NCI-H2029 (cell line): ENCODE results near the gene CYTH1.

Experiments
- DNase-seq: peaks from one replicate; lab custom pipeline; 2025; lab: John Stamatoyannopoulos, UW

Gene CYTH1

GRCh38 chr17:78716292-78716691 lies 65.8 kb downstream of the CYTH1 start:
- DNase-seq, result no peak

GRCh38 chr17:78715876-78716275 lies 66.2 kb downstream of the CYTH1 start:
- no peak for DNase-seq

- DNase-seq, result no peak
Observed at GRCh38 chr17:78715000-78715771, 66.9 kb downstream of the CYTH1 start.

- DNase-seq, result no peak
Observed at GRCh38 chr17:78714534-78714933, 67.5 kb downstream of the CYTH1 start.

GRCh38 chr17:78712043-78712442 lies 70.0 kb downstream of the CYTH1 start:
- DNase-seq, result no peak

- no peak for DNase-seq
Observed at GRCh38 chr17:78710607-78711006, 71.5 kb downstream of the CYTH1 start.

- DNase-seq, result no peak
Observed at GRCh38 chr17:78709751-78710181, 72.3 kb downstream of the CYTH1 start.

GRCh38 chr17:78709119-78709681 lies 72.9 kb downstream of the CYTH1 start:
- DNase-seq, result no peak

- DNase-seq, result peak; percentile 24
Observed at GRCh38 chr17:78708510-78708973, 73.5 kb downstream of the CYTH1 start.

- DNase-seq, result no peak
Observed at GRCh38 chr17:78707923-78708322, 74.2 kb downstream of the CYTH1 start.

- no peak for DNase-seq
Observed at GRCh38 chr17:78707016-78707415, 75.1 kb downstream of the CYTH1 start.

- no peak for DNase-seq
Observed at GRCh38 chr17:78706271-78706915, 75.7 kb downstream of the CYTH1 start.

GRCh38 chr17:78705071-78705470 lies 77.0 kb downstream of the CYTH1 start:
- no peak for DNase-seq

- DNase-seq, result no peak
Observed at GRCh38 chr17:78704594-78704993, 77.5 kb downstream of the CYTH1 start.

GRCh38 chr17:78697554-78698343 lies 84.3 kb downstream of the CYTH1 start:
- DNase-seq, result no peak

GRCh38 chr17:78697122-78697521 lies 85.0 kb downstream of the CYTH1 start:
- no peak for DNase-seq

GRCh38 chr17:78696016-78696982 lies 85.8 kb downstream of the CYTH1 start:
- DNase-seq, result no peak

GRCh38 chr17:78694805-78695531 lies 87.1 kb downstream of the CYTH1 start:
- no peak for DNase-seq

- no peak for DNase-seq
Observed at GRCh38 chr17:78693346-78694083, 88.6 kb downstream of the CYTH1 start.
